Stimulated activated naive CD8-positive, alpha-beta T cell treated with anti-CD3 and anti-CD28 coated beads, Interleukin-15, amount 100 ng/mL, for 72 hours (primary cell): ENCODE data around the gene COA3.

ENCODE experiments used
- ATAC-seq: fragments of 150-1000 bp; cut with Tn5 transposase; 2 replicates; pipeline ENCODE4 v1.10.0; 2021; ENCODE audit warnings: mild to moderate bottlenecking, moderate library complexity
- DNase-seq, 2 donors: peaks; one replicate each; pipeline ENCODE4 v3.0.0; 2021 to 2022
- H3K27ac Mint-ChIP-seq, 2 donors: one replicate each; pipeline ENCODE4 v1.8.0; 2022; ENCODE audit warnings: mild to moderate bottlenecking in 2 of 2, mixed read lengths in 2 of 2, moderate library complexity in 2 of 2
- H3K27me3 Mint-ChIP-seq: one replicate; pipeline ENCODE4 v1.8.0; 2022; ENCODE audit warnings: mixed read lengths
- H3K4me1 Mint-ChIP-seq: one replicate; pipeline ENCODE4 v1.8.0; 2022; ENCODE audit warnings: mild to moderate bottlenecking, mixed read lengths
- H3K4me3 Mint-ChIP-seq, 2 donors: one replicate each; pipeline ENCODE4 v1.8.0; 2022; ENCODE audit warnings: mild to moderate bottlenecking in 2 of 2, mixed read lengths in 2 of 2, moderate library complexity in 1 of 2
- H3K9me3 Mint-ChIP-seq, 2 donors: one replicate each; pipeline ENCODE4 v1.8.0; 2022; ENCODE audit warnings: mixed read lengths in 2 of 2

Gene COA3, protein sequence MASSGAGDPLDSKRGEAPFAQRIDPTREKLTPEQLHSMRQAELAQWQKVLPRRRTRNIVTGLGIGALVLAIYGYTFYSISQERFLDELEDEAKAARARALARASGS

DNA sequence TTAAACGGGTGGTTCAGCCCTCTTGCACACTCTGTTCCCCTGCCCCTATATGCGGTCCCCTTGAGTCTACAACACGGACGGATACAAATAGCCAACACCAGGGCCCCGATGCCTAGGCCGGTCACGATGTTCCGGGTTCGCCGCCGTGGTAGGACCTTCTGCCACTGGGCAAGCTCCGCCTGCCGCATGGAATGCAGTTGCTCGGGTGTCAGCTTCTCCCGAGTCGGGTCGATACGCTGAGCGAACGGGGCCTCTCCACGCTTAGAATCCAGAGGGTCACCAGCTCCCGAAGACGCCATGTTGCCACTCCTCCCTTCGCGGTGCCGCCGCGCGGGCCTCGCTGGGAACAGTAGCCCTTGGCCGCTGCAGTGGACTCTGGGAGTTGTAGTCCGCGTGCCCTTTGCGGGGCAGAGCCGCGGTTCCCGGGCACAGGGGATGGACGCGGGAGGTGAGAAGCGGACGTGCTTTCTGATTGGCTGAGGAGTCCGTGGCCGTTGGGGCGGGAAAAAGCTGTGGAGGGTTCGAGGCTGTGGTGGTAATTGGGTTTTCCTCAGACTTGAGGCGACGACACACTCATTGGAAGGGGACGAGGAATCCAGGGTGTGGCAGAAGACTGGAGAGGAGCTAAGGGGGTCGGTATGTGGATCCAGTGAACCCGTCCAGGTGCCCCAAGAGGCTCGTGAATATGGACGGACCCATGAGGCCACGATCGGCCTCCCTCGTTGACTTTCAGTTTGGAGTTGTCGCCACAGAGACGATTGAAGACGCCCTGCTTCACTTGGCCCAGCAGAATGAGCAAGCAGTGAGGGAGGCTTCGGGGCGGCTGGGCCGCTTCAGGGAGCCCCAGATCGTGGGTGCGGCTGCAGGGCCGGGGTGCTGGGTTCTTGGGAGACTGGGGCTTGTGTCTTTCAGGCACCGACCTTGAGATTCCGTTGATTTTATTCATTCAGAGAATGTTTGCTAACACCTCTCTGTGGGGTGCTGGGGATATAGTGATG is at the start of gene COA3, which contains the start of gene CNTD1:
Gene COA3, minus strand, starts transcription at position 322 of the 998 bp plus-strand sequence. Its CDS starts 23 bp downstream, at position 299.
Gene CNTD1, plus strand, starts transcription at position 479 of the 998 bp plus-strand sequence. Its CDS starts 207 bp downstream, at position 686.
- ATAC-seq (peak; percentile 100), DNase-seq (peak; percentile 78 to 86)
- H3K4me3 Mint-ChIP-seq, result peak within 1 kb of the TSS; percentile 91 to 93
- peak within 1 kb of the TSS; percentile 95 to 96 for H3K27ac Mint-ChIP-seq
- H3K27me3 Mint-ChIP-seq, result no peaks in the 10 kb centered on the region
- peaks cover 4 to 6% of the 10 kb centered on the region in 2 donors for H3K9me3 Mint-ChIP-seq
- peaks cover 32% of the 10 kb centered on the region for H3K4me1 Mint-ChIP-seq

DNA sequence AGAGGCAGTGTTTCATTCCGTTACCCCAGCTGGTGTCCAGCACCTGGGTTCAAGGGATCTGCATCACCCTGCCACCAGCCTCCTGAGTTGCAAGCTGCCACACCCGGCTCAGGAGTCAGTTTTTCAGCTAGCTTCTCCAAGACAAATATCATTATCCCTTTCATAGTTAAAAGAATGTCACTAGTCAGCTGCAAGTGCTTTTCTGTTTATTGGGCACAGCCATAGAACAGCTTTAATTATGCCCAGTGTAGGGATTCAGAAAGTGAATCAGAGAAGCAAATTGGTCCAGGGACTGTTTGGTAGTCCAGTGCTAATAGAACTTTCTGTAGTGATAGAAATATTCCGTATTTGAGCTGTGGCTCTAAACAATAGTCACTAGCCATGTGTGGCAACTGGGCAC is 49.6 kb upstream of the COA3 start:
- Mint-ChIP-seq H3K4me3 (no peak overlapping the region), H3K9me3 (no peaks in the 10 kb centered on the region), H3K4me1 (peaks cover 34% of the 10 kb centered on the region), H3K27me3 (no peaks in the 10 kb centered on the region), H3K27ac (no peak overlapping the region)
- DNase-seq (no peak), ATAC-seq (no peak)

DNA sequence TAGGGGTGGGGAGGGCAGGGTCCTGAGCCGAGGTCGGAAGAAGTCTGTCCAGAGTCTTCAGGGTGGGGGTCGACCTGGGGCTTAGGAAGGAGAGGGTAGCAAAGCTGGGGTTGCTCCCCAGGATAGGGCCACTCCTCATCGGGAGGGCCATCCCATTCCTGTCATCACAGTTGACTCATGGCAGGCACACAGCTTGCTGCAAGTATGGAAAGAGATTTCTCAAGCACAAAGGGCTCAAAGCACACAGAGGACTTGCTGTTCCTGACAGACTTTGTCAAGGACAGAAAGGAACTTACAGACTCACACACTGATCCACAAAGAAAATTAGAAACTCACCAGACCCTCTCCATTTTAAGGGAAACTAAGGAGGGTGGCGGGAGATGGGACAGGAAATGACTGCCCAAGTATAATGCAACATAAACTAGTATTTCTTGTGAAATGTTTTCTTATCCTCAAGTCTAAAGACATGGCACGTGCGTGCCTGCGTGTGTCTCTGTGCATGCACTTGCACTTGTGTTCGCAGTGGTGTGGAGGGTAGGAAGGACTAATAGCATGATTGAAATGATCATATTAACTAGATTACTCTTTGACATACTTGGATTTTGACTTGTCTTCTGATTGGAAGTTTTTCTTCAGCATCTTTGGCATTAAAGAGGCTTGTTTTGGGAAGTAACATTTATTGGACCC is 48.2 kb upstream of the COA3 start:
- H3K27ac Mint-ChIP-seq, result peak overlapping the region in 1 of 2 donors; percentile 90
- DNase-seq (no peak), ATAC-seq (no peak)
- H3K27me3 Mint-ChIP-seq, result no peaks in the 10 kb centered on the region
- H3K4me1 Mint-ChIP-seq, result peaks cover 40% of the 10 kb centered on the region
- peak overlapping the region; percentile 30 to 78 for H3K4me3 Mint-ChIP-seq
- H3K9me3 Mint-ChIP-seq, result no peaks in the 10 kb centered on the region

DNA sequence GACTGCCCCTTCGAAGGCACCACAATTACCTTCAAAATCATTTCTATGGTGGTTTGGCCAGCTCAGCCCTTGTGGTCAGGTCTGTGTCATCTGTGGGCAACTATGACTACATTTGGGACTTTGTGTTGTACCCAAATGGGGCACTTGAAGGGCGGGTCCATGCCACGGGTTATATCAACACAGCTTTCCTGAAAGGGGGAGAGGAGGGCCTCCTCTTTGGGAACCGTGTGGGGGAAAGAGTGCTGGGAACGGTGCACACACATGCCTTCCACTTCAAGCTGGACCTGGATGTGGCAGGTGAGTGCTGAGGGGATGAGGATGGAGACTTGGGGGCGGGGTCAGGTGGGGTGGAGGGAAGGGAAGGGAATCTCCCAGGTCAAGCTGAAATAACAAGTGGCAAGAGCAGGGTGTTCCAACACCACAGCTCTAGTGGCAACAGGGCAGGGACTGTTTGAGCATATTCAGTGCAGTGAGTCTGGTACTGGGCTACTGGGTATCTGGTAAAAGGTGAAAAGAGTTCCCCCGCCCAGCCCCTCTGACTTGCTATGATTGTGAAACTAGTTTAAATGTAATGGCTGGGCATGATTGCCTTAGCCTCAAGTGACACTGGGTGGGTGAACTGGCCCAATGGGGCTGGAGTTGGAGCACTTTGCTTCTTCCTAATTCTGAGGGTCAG is 47.6 kb upstream of the COA3 start:
- Mint-ChIP-seq H3K4me3 (peak overlapping the region; percentile 30 to 78), H3K27ac (peak overlapping the region; percentile 90), H3K27me3 (no peaks in the 10 kb centered on the region), H3K9me3 (no peaks in the 10 kb centered on the region), H3K4me1 (peaks cover 40% of the 10 kb centered on the region)
- DNase-seq, result peak; percentile 48 to 86
- ATAC-seq, result peak; percentile 95

DNA sequence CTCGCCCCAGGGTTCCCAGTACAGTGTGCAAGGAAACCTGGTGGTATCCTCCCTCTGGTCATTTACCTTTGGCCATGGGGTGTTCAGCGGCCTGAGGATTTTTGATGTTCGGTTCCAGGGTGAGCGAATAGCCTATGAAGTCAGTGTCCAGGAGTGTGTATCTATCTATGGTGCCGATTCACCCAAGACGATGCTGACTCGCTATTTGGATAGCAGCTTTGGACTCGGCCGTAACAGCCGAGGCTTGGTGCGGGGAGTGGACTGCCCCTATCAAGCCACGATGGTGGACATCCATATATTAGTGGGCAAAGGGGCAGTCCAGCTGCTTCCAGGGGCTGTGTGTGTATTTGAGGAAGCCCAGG is 47.0 kb upstream of the COA3 start:
- ATAC-seq, result peak; percentile 2
- H3K27me3 Mint-ChIP-seq, result no peaks in the 10 kb centered on the region
- DNase-seq, result no peak
- no peaks in the 10 kb centered on the region for H3K9me3 Mint-ChIP-seq
- H3K27ac Mint-ChIP-seq, result no peak overlapping the region
- peak overlapping the region in 1 of 2 donors; percentile 78 for H3K4me3 Mint-ChIP-seq
- H3K4me1 Mint-ChIP-seq, result peaks cover 40% of the 10 kb centered on the region

DNA sequence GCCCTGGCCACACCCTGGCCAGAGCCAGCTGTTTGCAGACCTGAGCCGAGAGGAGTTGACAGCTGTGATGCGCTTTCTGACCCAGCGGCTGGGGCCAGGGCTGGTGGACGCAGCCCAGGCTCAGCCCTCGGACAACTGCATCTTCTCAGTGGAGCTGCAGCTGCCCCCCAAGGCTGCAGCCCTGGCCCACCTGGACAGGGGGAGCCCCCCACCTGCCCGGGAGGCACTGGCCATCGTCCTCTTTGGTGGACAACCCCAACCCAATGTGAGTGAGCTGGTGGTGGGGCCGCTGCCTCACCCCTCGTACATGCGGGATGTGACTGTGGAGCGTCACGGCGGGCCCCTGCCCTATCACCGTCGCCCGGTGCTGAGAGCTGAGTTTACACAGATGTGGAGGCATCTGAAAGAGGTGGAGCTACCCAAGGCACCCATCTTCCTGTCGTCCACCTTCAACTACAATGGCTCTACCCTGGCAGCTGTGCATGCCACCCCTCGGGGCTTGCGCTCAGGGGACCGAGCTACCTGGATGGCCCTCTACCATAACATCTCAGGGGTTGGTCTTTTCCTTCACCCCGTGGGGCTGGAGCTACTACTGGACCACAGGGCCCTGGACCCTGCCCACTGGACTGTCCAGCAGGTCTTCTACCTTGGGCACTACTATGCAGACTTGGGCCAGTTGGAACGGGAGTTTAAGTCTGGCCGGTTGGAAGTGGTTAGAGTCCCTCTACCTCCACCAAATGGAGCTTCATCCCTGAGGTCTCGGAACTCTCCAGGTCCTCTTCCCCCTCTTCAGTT is 46.5 kb upstream of the COA3 start:
- no peak overlapping the region for H3K27ac Mint-ChIP-seq
- peaks cover 34% of the 10 kb centered on the region for H3K4me1 Mint-ChIP-seq
- no peak overlapping the region for H3K4me3 Mint-ChIP-seq
- DNase-seq (no peak), ATAC-seq (no peak)
- H3K27me3 Mint-ChIP-seq, result no peaks in the 10 kb centered on the region
- H3K9me3 Mint-ChIP-seq, result no peaks in the 10 kb centered on the region

DNA sequence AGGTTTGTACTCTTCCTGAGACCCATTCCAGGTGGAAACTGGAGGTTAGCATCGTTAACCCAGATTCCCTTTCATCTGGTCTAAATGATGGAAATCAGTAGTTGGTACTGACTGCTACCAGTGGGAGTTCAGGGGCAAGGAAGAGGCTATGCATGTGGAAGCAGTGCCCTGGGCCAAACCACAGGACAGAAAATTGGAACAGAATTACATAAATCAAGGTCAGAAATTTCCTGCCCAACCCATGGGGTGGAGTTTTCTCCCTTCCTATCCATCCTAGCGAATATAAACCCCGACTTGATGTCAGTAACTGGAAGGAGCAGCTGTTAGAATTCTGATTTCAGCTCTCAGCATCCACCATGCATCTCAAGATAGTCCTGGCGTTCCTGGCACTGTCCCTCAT is 45.8 kb upstream of the COA3 start, which contains the start of gene AOC2:
Gene AOC2, plus strand, starts transcription at position 310 of the 400 bp plus-strand sequence. Its CDS starts 47 bp downstream, at position 357.
- no peak for DNase-seq
- peaks cover 33% of the 10 kb centered on the region for H3K4me1 Mint-ChIP-seq
- no peak within 1 kb of the TSS for H3K27ac Mint-ChIP-seq
- H3K4me3 Mint-ChIP-seq, result no peak within 1 kb of the TSS
- H3K9me3 Mint-ChIP-seq, result no peaks in the 10 kb centered on the region
- H3K27me3 Mint-ChIP-seq, result no peaks in the 10 kb centered on the region
- no peak for ATAC-seq

DNA sequence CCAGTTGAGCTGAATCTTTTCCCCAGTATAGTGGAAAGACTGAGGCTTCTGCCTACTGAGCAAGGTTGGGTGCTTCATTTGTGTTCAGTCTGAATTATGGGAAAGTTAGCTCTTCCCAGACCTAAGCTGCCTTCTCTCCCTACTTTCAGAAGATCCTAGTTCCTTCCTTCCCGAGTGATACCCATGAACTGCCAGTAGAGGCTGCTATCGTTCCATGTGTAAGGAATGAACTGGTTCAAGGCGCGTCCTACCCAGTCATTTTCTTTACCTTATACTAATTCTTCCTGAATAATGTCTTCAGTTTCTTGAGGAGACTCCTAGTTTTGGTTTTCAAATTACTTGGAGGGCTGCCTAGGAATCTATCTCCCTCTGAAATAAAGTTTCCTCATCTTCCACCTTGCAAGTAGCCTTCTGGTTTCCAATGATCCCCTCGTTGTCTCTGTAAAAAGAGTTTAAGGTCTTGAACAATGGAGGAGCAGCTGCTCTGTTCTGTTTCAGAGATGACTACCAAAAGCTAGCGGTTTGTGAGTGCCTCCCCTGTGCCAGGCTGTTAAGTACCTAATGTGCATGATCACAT is 44.9 kb upstream of the COA3 start:
- no peak for ATAC-seq
- Mint-ChIP-seq H3K4me1 (peaks cover 33% of the 10 kb centered on the region), H3K4me3 (no peak overlapping the region), H3K9me3 (no peaks in the 10 kb centered on the region), H3K27me3 (no peaks in the 10 kb centered on the region), H3K27ac (no peak overlapping the region)
- DNase-seq, result no peak

DNA sequence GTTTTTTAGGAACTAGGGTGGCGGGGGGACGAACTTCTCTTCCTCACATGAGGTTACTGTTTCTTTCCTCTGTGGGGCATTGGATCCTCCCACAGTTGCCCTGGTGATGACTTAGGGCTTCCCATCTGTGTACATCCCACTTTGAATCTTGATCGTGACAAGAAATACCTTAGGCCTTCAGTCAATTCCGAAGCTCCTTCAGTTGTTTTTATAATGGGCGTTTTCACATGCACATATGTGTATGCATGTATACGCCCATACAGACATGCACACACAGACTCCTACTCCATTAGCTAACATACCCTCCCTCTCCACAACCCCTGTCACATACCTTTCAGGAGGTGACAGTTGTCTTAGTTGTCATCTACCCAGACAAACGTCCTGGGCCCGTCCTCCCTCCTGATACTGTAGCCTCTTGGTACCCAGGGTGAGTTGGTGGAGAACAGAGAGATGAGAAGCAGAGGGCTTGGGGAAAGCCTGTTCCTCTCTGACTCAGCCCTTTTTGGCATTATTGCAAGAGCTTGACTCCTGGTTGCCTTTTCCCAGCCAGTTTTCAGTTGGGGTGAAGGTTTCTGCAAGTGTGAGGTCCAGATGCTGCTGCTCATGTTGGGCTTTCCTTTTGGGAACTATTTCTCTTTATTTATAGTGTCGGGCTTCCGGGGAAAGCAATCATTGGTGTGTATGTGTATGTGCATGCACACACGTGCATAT is 43.6 kb upstream of the COA3 start:
- no peak for DNase-seq
- Mint-ChIP-seq H3K4me3 (no peak overlapping the region), H3K4me1 (peaks cover 32% of the 10 kb centered on the region), H3K27me3 (no peaks in the 10 kb centered on the region), H3K27ac (peak overlapping the region in 1 of 2 donors; percentile 3), H3K9me3 (no peaks in the 10 kb centered on the region)
- ATAC-seq, result no peak

DNA sequence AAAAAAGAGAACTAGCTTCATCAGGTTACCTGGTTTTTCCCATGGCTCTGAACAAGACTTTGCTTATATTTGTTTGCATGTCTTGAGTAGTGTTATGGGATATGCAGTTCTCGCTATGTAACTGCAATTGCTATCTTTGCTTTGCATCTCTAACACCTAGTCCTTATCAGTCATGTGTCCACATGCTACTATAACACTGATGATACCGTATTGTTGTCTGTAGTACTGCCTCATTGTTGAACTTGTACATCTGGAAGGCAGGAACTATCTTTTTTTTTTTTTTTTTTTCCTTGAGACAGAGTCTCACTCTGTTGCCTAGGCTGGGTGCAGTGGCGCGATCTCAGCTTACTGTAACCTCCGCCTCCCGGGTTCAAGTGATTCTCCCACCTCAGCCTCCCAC is 37.2 kb upstream of the COA3 start:
- Mint-ChIP-seq H3K27me3 (no peaks in the 10 kb centered on the region), H3K27ac (no peak overlapping the region), H3K4me3 (no peak overlapping the region), H3K9me3 (no peaks in the 10 kb centered on the region), H3K4me1 (peaks cover 24% of the 10 kb centered on the region)
- DNase-seq (no peak), ATAC-seq (no peak)

DNA sequence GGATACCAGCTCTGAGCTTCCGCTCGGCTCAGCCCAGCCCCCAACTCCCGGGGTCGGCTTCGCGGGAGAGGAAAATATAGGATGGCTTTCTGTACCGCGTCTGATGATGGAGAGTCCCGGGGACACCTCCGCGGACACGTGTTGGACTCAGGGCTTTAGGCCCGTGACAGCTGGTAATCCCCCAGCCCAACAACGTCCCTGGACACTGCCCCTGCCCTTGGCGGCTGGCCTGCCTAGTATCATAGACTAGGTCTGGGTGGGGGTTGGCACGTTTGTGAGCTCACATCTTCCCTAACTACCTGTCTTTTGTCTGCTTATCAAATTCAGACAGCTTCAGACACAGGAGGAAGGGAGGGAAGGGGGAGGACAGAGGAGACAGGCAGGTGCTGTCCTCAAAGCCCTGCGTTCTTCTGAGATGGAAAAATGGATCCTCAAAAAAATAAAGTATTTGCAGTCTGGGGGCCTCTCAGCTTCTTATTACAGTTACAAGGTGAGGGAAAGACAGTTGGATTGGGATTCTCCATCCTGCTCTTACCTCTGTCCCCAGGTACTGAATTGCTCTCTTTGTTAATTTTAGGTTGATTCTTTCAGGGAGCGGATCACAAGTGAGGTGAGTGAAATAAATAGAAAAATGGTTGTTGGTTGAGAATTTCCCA is 35.4 kb upstream of the COA3 start:
- no peak for DNase-seq
- H3K27ac Mint-ChIP-seq, result peak overlapping the region; percentile 98 to 99
- peaks cover 24% of the 10 kb centered on the region for H3K4me1 Mint-ChIP-seq
- peak overlapping the region; percentile 95 for H3K4me3 Mint-ChIP-seq
- H3K9me3 Mint-ChIP-seq, result no peaks in the 10 kb centered on the region
- H3K27me3 Mint-ChIP-seq, result no peaks in the 10 kb centered on the region
- no peak for ATAC-seq

DNA sequence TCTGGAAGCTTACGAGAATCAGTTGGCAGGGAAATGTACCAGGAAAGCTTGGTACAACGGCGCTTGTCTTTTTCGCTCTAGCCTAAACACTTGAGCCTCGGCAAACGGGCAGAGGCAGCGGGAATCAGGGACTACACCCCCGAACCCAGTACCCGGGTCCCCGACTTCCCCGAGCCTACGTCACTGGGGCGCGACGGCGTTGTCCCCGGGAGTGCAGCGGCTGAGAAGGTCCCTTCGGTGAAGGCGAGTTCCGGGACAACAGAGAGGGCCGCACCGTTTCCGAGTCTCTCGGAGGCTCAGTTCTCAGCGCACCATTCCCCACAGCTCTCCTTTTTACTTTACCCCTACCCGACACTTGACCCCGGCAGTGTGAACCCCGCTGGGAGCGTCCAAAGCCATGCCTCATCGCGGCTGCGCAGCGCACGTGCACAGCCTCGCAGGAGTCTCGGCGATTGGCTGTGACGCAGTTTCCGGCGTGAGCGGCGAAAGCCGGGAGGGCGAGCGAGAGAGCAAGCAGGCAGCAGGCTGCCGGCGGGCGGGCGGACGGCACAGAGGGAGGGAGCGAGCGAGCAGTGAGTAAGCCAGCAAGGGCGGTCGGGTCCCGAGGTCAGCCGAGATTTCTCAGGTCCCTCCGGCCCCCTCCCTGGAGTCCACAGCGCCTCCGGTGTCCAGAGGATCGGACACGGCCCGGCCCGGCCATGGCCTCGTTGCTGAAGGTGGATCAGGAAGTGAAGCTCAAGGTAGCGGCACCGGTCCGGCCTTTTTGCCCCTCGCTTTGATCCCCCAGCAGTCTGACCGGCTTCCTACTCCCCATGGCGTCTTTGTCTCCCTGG is 34.6 kb upstream of the COA3 start, which contains the start of gene PSME3:
Gene PSME3, plus strand, starts transcription at position 464 of the 833 bp plus-strand sequence. Its CDS starts 235 bp downstream, at position 699.
- peak; percentile 94 for ATAC-seq
- peak; percentile 87 to 89 for DNase-seq
- H3K27me3 Mint-ChIP-seq, result no peaks in the 10 kb centered on the region

More for the DNA sequence above, 34.6 kb upstream of the COA3 start, which contains the start of gene PSME3:
- no peaks in the 10 kb centered on the region for H3K9me3 Mint-ChIP-seq
- H3K4me1 Mint-ChIP-seq, result peaks cover 24% of the 10 kb centered on the region
- peak within 1 kb of the TSS; percentile 95 for H3K4me3 Mint-ChIP-seq
- H3K27ac Mint-ChIP-seq, result peak within 1 kb of the TSS; percentile 98 to 99
